Activated CD4-positive, alpha-beta T cell treated with anti-CD3 and anti-CD28 coated beads, Interleukin-2, amount 10 ng/mL, durations not matched to agents 7 days and 5 days (primary cell): Measurements from ENCODE around the gene RGS17. TPM values are rescaled to one million over a fixed set of nuclear protein-coding genes. Genes with fewer than 3 reads are reported as not detected.
"Not testable (repeated sequence)": the region's sequence is repeated elsewhere in the genome, so short reads cannot be mapped to it uniquely, and the experiment has no call there.

ENCODE experiments used
- CTCF ChIA-PET: fragments of 350-600 bp; sonication (Branson Sonifier 250); formaldehyde crosslinking; loops from one replicate; lab custom pipeline; 2021; ENCODE audit warnings: antibody characterized with exemption; lab: Charles Lee
- POLR2A ChIA-PET: fragments of 350-600 bp; sonication (Branson Sonifier 250); formaldehyde crosslinking; loops from one replicate; lab custom pipeline; 2021; ENCODE audit warnings: antibody characterized with exemption; lab: Charles Lee
- DNase-seq: peaks from one replicate; pipeline ENCODE4 v3.0.0-alpha.2; 2020
- H3K27ac Mint-ChIP-seq: one replicate; pipeline ENCODE4 v1.8.0; 2021; ENCODE audit warnings: mild to moderate bottlenecking, moderate library complexity, mixed read lengths
- H3K27me3 Mint-ChIP-seq: one replicate; pipeline ENCODE4 v1.8.0; 2021; ENCODE audit warnings: mixed read lengths
- H3K36me3 Mint-ChIP-seq: one replicate; pipeline ENCODE4 v1.8.0; 2021; ENCODE audit warnings: low read depth, mixed read lengths
- H3K4me1 Mint-ChIP-seq: one replicate; pipeline ENCODE4 v1.8.0; 2021; ENCODE audit warnings: mixed read lengths
- H3K4me3 Mint-ChIP-seq: one replicate; pipeline ENCODE4 v1.8.0; 2021; ENCODE audit warnings: mild to moderate bottlenecking, moderate library complexity, mixed read lengths
- H3K9me3 Mint-ChIP-seq: one replicate; pipeline ENCODE4 v1.8.0; 2021; ENCODE audit warnings: mixed read lengths
- total RNA-seq, 2 experiments: library from RNA; stranded (reverse); gene quantifications; one replicate each; pipeline ENCODE4 v1.2.3, GENCODE V29; 2021

The RGS17 gene
- total RNA-seq, 2 experiments from 2014 or later, result not detected

DNA sequence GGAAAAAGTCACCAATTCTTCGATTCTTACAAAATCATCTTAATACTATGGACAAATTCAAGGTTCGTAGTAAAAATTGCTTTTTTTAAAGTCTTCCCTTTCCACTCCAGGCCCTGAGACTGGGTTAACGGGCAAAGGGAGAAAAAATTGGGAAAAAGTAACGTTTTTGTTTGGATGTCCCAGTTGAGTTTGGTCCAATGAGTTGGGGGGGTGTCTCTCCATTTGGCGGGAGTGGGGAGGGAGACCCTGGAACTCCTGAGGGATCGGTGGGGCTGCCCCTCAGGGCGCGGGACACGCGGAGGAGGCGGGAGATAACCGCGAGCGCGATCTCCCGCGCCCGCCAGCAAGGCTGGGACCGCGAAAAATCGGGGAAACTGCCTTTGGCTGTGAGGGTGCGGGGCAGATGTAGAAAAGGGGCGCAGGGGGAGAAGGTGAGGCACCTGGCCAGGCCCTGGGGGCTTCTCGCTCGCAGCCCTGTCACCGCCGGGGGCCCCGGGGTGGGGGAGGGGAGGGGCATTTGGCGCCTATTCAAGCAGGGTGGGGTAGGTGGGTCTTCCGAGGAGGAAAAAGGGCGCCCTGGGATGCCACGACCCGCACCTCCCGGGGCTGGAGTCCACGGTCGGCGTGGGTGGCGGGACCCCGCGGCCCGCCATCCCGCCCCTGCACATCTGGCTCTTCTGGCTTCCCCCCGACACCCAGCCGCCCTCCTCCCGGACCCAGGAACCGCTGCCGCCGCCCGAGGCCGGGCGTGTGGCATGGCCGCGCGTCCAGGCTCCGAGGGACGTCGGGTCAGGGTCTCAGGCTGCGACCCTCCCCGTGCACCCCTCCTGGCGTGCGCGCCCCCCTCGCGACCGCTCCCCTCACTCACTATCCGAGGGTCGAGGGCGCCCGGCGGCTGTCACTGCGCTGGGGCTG, 148.8 kb downstream of the RGS17 start:
- no peaks in the 10 kb centered on the region for H3K9me3 Mint-ChIP-seq
- H3K27ac Mint-ChIP-seq, result peak overlapping the region; percentile 90
- H3K4me1 Mint-ChIP-seq, result peaks cover 57% of the 10 kb centered on the region
- H3K27me3 Mint-ChIP-seq, result no peaks in the 10 kb centered on the region
- peaks cover 53% of the 10 kb centered on the region for H3K36me3 Mint-ChIP-seq
- POLR2A ChIA-PET, result interaction anchor here (0.6 to 1.4 kb wide), 6 partner anchors 9 to 1592 kb away, joined by 3 to 8 read pairs (median 5); no protein-coding TSS in a partner anchor
- DNase-seq, result peak; percentile 33
- CTCF ChIA-PET, result interaction anchor here (0.6 kb wide), 1 partner anchor 1747 kb away, joined by 3 read pairs; no protein-coding TSS in a partner anchor
- H3K4me3 Mint-ChIP-seq, result peak overlapping the region; percentile 99

DNA sequence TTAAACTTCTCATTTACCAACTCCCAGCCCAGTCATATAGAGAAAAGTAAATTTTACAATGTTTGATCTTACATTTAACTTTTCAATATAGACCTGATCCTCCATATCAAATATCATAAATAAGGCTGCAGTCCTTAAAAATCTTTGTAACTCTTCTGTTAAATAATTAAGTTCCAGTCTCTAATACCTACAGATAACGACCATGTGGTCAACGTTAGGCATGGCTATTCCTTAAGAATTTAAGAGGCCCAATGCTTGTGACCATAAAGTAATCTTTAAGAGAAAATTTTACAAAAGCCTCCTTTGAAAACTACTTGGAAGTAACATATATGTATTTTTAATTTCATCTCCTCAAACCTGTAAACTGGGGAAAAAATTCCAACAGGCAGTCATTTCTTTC, 149.9 kb downstream of the RGS17 start:
- ChIA-PET CTCF (interaction anchor here (0.6 kb wide), 1 partner anchor 1748 kb away, joined by 3 read pairs; no protein-coding TSS in a partner anchor), POLR2A (no interaction called here)
- H3K27ac Mint-ChIP-seq, result peak overlapping the region; percentile 20

DNA sequence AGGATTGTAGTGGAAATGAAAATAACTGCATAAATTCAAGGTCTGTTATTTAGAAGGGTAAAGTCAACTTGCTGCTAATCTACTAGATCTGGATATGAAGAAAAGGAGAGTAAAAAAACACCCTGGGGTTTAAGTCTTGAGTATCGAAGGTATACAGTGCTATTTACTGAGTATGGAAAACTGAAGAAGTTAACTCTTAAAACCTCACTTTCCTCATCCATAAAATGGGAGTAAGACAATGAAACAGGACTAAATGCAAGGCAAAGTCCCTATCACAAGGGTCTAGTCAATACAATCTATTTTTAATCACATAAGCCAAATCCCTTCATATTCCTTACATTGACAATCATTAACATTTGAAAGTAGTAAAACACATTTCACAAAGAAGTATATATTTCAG, 150.4 kb downstream of the RGS17 start:
- Mint-ChIP-seq H3K4me3 (peak overlapping the region; percentile 99), H3K27ac (peak overlapping the region; percentile 44), H3K9me3 (no peaks in the 10 kb centered on the region), H3K4me1 (peaks cover 59% of the 10 kb centered on the region), H3K27me3 (no peaks in the 10 kb centered on the region), H3K36me3 (peaks cover 60% of the 10 kb centered on the region)
- DNase-seq, result no peak
- CTCF ChIA-PET, result no interaction called here
- POLR2A ChIA-PET, result no interaction called here

More for the DNA sequence above, 149.9 kb downstream of the RGS17 start:
- Mint-ChIP-seq H3K4me3 (peak overlapping the region; percentile 99), H3K27me3 (no peaks in the 10 kb centered on the region), H3K9me3 (no peaks in the 10 kb centered on the region), H3K4me1 (peaks cover 59% of the 10 kb centered on the region), H3K36me3 (peaks cover 56% of the 10 kb centered on the region)
- DNase-seq, result no peak

DNA sequence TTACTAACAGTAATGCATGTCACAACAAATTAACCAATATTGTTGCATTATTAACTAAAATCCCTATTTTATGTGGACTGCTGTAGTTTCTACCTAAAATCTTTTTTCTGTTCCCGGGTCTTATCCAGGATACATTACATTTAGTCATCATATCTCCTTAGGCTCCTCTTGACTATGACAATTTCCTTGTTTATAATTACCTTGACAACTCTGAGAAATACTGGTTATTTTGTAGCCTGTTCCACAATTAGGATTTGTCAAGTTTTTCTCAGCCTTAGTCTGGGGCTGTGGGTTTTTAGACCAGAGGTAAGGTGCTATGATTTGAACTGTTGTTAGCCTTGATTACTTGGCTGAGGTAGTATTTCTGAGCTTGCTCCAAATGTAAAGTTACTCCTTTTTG, 152.0 kb downstream of the RGS17 start:
- H3K4me1 Mint-ChIP-seq, result peaks cover 66% of the 10 kb centered on the region
- peak overlapping the region; percentile 99 for H3K4me3 Mint-ChIP-seq
- DNase-seq, result no peak
- no peak overlapping the region for H3K27ac Mint-ChIP-seq
- ChIA-PET POLR2A (interaction anchor here (0.6 to 0.7 kb wide), 2 partner anchors 8 to 10 kb away, joined by 4 to 6 read pairs; no protein-coding TSS in a partner anchor), CTCF (interaction anchor here (0.7 to 1.2 kb wide), 2 partner anchors 25 to 44 kb away, joined by 3 read pairs; no protein-coding TSS in a partner anchor)
- H3K36me3 Mint-ChIP-seq, result peaks cover 65% of the 10 kb centered on the region
- H3K9me3 Mint-ChIP-seq, result no peaks in the 10 kb centered on the region
- no peaks in the 10 kb centered on the region for H3K27me3 Mint-ChIP-seq

DNA sequence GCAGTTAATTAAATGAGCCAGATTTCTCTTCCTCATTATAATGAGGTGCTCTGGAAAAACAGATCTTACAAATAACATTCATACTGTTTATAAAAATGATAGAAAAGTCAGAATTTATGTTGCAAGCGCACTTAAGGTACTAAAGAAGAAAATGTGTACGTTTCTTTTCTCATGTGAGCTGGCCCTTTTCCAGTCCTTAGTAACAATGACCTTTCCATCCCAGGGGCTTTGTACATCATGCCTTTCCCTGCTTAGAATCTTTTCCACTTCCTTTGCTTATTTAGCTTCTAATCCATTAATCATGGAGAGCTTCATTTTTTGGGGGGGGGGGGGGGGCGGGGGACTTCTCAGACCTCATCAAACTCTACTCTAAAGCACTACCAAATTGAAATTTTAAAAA, 153.0 kb downstream of the RGS17 start:
- Mint-ChIP-seq H3K4me3 (no peak overlapping the region), H3K4me1 (peaks cover 73% of the 10 kb centered on the region), H3K36me3 (peaks cover 72% of the 10 kb centered on the region), H3K9me3 (no peaks in the 10 kb centered on the region), H3K27ac (peak overlapping the region; percentile 57), H3K27me3 (no peaks in the 10 kb centered on the region)
- ChIA-PET CTCF (no interaction called here), POLR2A (no interaction called here)
- DNase-seq, result no peak

DNA sequence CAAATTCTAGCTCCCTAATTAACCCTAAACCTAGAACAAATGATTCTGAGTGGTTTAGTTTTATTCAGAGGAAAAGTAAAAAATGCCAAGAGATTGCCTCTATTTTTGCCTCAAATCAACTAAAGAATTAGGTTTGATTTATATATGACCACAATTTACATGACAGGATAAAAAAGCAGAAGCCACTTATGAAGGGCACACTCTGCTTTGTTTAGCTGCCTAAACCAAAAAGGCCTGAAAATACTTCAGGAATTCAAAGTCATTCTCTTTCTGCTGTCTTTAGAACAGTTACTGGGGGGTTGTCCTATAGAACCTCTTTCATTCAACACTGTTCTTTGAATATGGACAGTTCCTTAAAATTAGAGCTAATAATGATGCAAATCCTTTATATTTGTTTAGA, 153.5 kb downstream of the RGS17 start:
- no peak for DNase-seq
- POLR2A ChIA-PET, result no interaction called here
- peak overlapping the region; percentile 74 for H3K27ac Mint-ChIP-seq
- no peaks in the 10 kb centered on the region for H3K27me3 Mint-ChIP-seq
- H3K36me3 Mint-ChIP-seq, result peaks cover 77% of the 10 kb centered on the region
- peaks cover 76% of the 10 kb centered on the region for H3K4me1 Mint-ChIP-seq
- CTCF ChIA-PET, result interaction anchor here (0.5 kb wide), 1 partner anchor 1868 kb away, joined by 3 read pairs; no protein-coding TSS in a partner anchor
- no peak overlapping the region for H3K4me3 Mint-ChIP-seq
- H3K9me3 Mint-ChIP-seq, result no peaks in the 10 kb centered on the region

DNA sequence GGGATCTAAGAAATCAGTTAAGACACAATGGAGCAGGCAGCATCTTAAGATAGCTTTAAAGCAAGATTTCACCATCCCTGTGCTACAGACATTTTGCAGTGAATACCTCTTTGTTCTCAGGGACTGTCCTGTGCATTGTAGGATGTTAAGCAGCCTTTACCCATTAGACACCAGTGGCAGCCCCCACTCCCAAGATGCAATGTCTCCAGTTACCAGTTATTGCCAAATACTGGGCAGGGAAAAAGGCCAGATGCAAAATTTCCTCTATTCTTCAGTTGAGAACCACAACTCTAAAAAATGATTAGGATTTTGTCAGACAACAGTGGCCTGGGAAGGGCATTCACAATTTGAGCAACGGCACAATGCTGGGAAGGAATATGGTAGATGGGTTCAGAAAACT, 154.3 kb downstream of the RGS17 start:
- Mint-ChIP-seq H3K4me3 (peak overlapping the region; percentile 34), H3K4me1 (peaks cover 76% of the 10 kb centered on the region), H3K36me3 (peaks cover 82% of the 10 kb centered on the region), H3K27ac (peak overlapping the region; percentile 74), H3K9me3 (no peaks in the 10 kb centered on the region), H3K27me3 (no peaks in the 10 kb centered on the region)
- ChIA-PET POLR2A (no interaction called here), CTCF (interaction anchor here (0.5 kb wide), 1 partner anchor 1868 kb away, joined by 3 read pairs; no protein-coding TSS in a partner anchor)
- no peak for DNase-seq

DNA sequence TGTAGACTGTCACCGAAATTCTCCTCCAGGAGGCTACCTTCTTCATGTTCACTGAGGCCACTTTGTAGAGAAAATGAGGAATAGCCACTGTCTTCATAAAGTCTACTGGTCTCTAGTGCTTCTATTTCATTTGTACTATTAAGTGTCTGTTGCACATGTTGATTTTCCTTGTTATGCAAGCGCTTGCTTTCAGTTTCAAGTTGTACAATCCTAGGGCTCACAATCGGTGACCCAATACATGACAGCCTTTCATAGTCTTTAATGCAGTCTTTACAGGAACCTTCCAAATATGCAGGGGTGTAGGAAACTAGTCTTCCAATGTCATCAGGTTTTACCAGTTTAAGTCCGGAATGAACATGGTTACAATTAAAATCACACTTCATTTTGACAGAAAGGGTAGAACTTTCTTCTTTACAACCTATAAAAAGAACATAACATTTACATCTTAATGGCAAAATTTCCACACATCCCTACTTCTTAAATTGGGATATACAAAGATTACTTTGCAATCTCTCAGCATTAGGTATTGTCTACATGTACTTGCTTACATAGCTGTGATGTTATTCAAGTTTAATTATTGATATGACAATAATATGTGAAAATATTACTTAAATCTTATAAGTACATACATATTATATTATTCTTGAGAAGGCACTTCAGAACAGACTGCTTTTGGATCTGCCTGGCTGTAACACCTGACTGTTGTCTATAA, 155.7 kb downstream of the RGS17 start:
- Mint-ChIP-seq H3K9me3 (no peaks in the 10 kb centered on the region), H3K4me3 (peak overlapping the region; percentile 64), H3K27me3 (no peaks in the 10 kb centered on the region), H3K4me1 (peaks cover 67% of the 10 kb centered on the region), H3K27ac (peak overlapping the region; percentile 89), H3K36me3 (peaks cover 80% of the 10 kb centered on the region)
- peak; percentile 27 for DNase-seq
- CTCF ChIA-PET, result no interaction called here
- POLR2A ChIA-PET, result no interaction called here

DNA sequence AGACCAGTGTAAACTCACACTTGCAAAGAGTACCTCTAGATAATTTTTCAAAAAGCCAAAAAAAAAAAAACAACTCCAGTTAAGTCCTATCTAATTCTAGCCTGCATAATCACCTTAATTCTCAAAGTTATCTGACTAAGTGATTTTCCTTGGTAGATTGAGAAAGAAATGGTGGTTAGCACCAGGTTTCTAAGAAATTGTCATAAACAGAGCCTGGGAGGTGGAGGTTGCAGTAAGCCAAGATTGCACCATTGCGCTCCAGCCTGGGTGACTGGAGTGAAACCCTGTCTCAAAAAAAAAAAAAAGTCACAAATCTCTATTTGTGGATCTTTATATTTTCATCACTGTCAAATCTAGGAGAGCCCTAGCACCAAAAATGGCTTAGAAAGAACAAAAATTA, 157.2 kb downstream of the RGS17 start:
- POLR2A ChIA-PET, result interaction anchor here (0.6 kb wide), 1 partner anchor 17 kb away, joined by 3 read pairs; no protein-coding TSS in a partner anchor
- no peak for DNase-seq
- H3K27ac Mint-ChIP-seq, result peak overlapping the region; percentile 28
- no peaks in the 10 kb centered on the region for H3K27me3 Mint-ChIP-seq
- CTCF ChIA-PET, result interaction anchor here (1.0 kb wide), 1 partner anchor 10 kb away, joined by 4 read pairs; no protein-coding TSS in a partner anchor
- H3K36me3 Mint-ChIP-seq, result peaks cover 84% of the 10 kb centered on the region
- peaks cover 55% of the 10 kb centered on the region for H3K4me1 Mint-ChIP-seq
- peaks cover 7% of the 10 kb centered on the region for H3K9me3 Mint-ChIP-seq
- peak overlapping the region; percentile 29 for H3K4me3 Mint-ChIP-seq

DNA sequence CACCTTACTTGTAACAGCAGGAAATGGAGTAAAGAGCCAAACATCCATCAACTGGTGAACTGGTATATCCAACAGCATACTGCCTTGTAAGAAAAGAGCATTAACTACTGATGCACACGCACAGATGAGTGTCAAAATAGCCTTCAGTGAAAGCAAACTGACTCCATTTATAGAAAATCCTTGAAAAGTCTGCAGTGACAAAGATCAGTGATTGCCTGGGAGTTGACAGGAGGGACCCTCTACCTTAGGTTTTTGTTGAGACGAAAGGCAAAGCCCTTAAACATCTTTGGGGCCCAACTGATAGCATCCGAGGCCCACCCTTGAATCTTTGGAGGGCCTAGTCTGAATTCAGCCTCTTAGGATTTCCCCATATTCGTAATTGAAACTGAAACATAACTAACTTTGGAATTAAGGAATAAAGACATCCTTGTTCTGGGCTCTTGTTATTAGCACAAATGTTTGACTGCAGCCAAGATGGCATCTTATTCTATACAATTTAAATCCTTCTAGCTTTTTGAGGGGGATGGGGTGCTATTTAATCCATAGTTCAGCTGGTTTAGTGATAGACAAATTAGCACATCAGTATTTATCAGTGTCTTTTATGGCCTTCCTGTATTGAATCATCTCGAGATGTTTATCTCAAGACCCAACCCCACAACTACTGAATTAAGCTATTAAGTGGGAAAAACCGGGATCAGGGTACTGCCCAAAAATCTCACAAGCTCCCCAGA, 161.2 kb downstream of the RGS17 start:
- Mint-ChIP-seq H3K9me3 (peaks cover 17% of the 10 kb centered on the region), H3K36me3 (peaks cover 58% of the 10 kb centered on the region), H3K4me1 (peaks cover 19% of the 10 kb centered on the region), H3K27ac (no peak overlapping the region), H3K27me3 (peaks cover 12% of the 10 kb centered on the region), H3K4me3 (no peak overlapping the region)
- POLR2A ChIA-PET, result no interaction called here
- no peak for DNase-seq
- CTCF ChIA-PET, result interaction anchor here (0.6 kb wide), 2 partner anchors 16 to 1481 kb away, joined by 3 read pairs; no protein-coding TSS in a partner anchor

DNA sequence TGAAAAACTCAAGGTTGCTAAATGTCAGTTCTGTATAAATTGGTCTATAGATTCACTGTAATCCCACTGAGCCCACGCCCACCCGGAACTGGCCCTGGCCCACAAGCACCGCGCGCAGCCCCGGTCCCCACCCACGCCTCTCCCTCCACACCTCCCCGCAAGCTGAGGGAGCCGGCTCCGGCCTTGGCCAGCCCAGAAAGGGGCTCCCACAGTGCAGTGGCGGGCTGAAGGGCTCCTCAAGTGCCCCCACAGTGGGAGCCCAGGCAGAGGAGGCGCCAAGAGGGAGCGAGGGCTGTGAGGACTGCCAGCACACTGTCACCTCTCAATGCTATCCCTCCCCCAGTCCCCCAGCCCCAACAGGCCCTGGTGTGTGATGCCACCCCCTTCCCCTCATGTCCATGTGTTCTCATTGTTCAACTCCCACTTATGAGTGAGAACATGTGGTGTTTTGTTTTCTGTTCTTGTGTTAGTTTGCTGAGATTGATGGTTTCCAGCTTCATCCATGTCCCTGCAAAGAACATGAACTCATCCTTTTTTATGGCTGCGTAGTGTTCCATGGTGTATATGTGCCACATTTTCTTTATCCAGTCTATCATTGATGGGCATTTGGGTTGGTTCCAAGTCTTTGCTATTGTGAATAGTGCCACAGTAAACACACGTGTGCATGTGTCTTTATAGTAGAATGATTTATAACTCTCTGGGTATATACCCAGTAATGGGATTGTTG, 164.8 kb downstream of the RGS17 start:
- Mint-ChIP-seq H3K36me3 (peaks cover 27% of the 10 kb centered on the region), H3K27me3 (peaks cover 33% of the 10 kb centered on the region), H3K9me3 (peaks cover 17% of the 10 kb centered on the region)
- DNase-seq, H3K4me3 Mint-ChIP-seq, POLR2A ChIA-PET, H3K4me1 Mint-ChIP-seq, CTCF ChIA-PET, H3K27ac Mint-ChIP-seq: not testable (repeated sequence)
